Gastrocnemius medialis (tissue), 4 donors: ENCODE measurements around the gene GAL3ST3. TPM values are rescaled to one million over a fixed set of nuclear protein-coding genes. Genes with fewer than 3 reads are reported as not detected.
A peak's percentile ranks its signal among the peaks of the same experiment; 100 is the strongest.

Experiments
- ATAC-seq, 2 donors: fragments of 150-250 bp; one replicate each; pipeline ENCODE4 v1.9.1; 2016
- DNase-seq, 2 donors: peaks; one replicate each; pipeline ENCODE4 v3.0.0-alpha.2; 2019
- H3K27ac ChIP-seq, 4 donors: fragments of 200-600 bp; sonication (generic); 1 replicate in 1 of 4; 2 replicates in 3 of 4; pipeline ENCODE4 v1.5.1; 2016 to 2018; ENCODE audit warnings: mild to moderate bottlenecking in 2 of 4, moderate library complexity in 1 of 4
- H3K27me3 ChIP-seq, 3 donors: fragments of 200-600 bp; sonication (generic) in 2 of 3; 1 replicate in 1 of 3; 2 replicates in 2 of 3; pipeline versions ENCODE4 v1.5.1 to v1.6.0; 2016 to 2019; ENCODE audit warnings: mild to moderate bottlenecking in 1 of 3, moderate library complexity in 1 of 3
- H3K36me3 ChIP-seq, 2 donors: fragments of 200-600 bp; sonication (generic) in 1 of 2; one replicate each; pipeline ENCODE4 v1.5.1; 2017 to 2018
- H3K4me1 ChIP-seq, 2 donors: fragments of 200-600 bp; sonication (generic) in 1 of 2; one replicate each; pipeline ENCODE4 v1.5.1; 2016 to 2017; ENCODE audit warnings: mild to moderate bottlenecking in 2 of 2
- H3K4me3 ChIP-seq, 4 donors: fragments of 200-600 bp; sonication (generic) in 3 of 4; 1 replicate in 1 of 4; 2 replicates in 3 of 4; pipeline ENCODE4 v1.5.1; 2016 to 2019; ENCODE audit warnings: mild to moderate bottlenecking in 2 of 4
- H3K9me3 ChIP-seq, 3 donors: fragments of 200-600 bp; sonication (generic) in 2 of 3; 1 replicate in 1 of 3; 2 replicates in 2 of 3; pipeline ENCODE4 v1.5.1; 2016 to 2019
- POLR2A ChIP-seq, 2 donors: fragments of 450-650 bp; IDR thresholded peaks; one replicate each; pipeline ENCODE4 v1.6.1; 2017; ENCODE audit warnings: antibody characterized with exemption in 2 of 2, mild to moderate bottlenecking in 2 of 2, moderate library complexity in 2 of 2
- in situ Hi-C, 4 donors: fragments of 200-750 bp; cut with MboI; loops; one replicate each; pipeline versions ENCODE4 v1.15.0 to v1.8.0; 2017; ENCODE audit warnings: low sequenced_read_pairs in 4 of 4
- intact Hi-C: fragments of 100-400 bp; cut with DNase I; formaldehyde crosslinking; loops from one replicate; pipeline ENCODE4 v1.15.1; 2023; ENCODE audit warnings: low total_unique reads
- total RNA-seq, 4 donors: library from RNA; depleted of rRNA; stranded (reverse); fragments of >200 nt; gene quantifications; one replicate each; pipeline versions ENCODE4 v1.1.0 to v1.2.3, GENCODE V29; 2016
- TF ChIP-seq, protein P1 (sequence below), 5 experiments: fragments of 450-650 bp in 3 of 5; fragments of 200-600 bp in 2 of 5; sonication (generic) in 2 of 5; IDR thresholded peaks in 4 of 5; conservative IDR thresholded peaks in 1 of 5; 1 replicate in 4 of 5; 2 replicates in 1 of 5; pipeline ENCODE4 v1.5.1; 2016 to 2019; ENCODE audit warnings: antibody characterized with exemption in 5 of 5, mild to moderate bottlenecking in 3 of 5, moderate library complexity in 3 of 5

The GAL3ST3 gene
- total RNA-seq, 4 donors from 2014 or later = 0.12 TPM; not detected in 3

DNA sequence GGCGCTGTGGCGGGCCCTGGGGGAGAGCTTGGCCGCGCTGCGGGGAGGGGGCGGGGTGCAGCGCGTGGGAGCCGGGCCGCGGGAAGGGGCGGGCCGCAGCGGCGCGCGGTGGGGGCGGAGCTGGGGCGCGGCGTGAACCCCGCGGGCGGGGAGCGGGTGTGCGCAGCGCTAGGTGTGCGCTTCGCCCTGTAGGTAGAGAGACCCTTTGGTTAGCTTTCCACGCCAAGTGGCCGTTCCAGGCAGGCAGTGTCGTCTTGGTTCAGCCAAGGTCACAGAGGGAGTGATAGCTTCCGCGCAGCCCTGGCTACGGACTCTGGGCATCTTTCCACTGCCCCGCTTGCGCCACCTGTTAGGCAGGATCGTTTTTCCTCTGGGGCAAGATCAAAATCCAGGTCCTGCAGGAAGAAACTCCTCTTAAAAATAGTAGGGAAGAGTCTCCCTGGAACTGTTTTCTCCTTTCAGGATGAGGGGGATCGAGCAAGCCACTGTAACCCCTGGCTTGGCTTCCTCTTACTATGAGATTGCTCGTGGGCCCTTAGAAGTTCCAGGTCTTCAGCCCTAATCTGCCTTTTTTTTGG lies 46.2 kb downstream of the GAL3ST3 start:
- H3K4me1 ChIP-seq = peaks cover 29 to 45% of the 10 kb centered on the region in 2 donors
- intact Hi-C loops (loop anchor here (1.0 to 5.0 kb wide), 6 partner anchors 41 to 340 kb away; partner anchors contain the start of genes C11orf68, DRAP1, FIBP and RELA), in situ Hi-C loops (no loop called here)
- peaks cover 2 to 52% of the 10 kb centered on the region in 2 donors for H3K36me3 ChIP-seq
- H3K4me3 ChIP-seq = peak overlapping the region; percentile 80 to 97 (median 84)
- ATAC-seq = peak; percentile 75 to 78
- TF ChIP-seq POLR2A (IDR thresholded peaks at IDR 0.05) = peak; percentile 9 to 12
- TF ChIP-seq, protein P1, sequence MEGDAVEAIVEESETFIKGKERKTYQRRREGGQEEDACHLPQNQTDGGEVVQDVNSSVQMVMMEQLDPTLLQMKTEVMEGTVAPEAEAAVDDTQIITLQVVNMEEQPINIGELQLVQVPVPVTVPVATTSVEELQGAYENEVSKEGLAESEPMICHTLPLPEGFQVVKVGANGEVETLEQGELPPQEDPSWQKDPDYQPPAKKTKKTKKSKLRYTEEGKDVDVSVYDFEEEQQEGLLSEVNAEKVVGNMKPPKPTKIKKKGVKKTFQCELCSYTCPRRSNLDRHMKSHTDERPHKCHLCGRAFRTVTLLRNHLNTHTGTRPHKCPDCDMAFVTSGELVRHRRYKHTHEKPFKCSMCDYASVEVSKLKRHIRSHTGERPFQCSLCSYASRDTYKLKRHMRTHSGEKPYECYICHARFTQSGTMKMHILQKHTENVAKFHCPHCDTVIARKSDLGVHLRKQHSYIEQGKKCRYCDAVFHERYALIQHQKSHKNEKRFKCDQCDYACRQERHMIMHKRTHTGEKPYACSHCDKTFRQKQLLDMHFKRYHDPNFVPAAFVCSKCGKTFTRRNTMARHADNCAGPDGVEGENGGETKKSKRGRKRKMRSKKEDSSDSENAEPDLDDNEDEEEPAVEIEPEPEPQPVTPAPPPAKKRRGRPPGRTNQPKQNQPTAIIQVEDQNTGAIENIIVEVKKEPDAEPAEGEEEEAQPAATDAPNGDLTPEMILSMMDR (IDR thresholded peaks at IDR 0.05 in 4 of 5, conservative IDR thresholded peaks at IDR 0.05 in 1 of 5) = no peak
- no peaks in the 10 kb centered on the region for H3K27me3 ChIP-seq
- H3K9me3 ChIP-seq = no peaks in the 10 kb centered on the region
- peak overlapping the region; percentile 91 to 99 (median 97) for H3K27ac ChIP-seq
- DNase-seq = peak; percentile 58 to 86

DNA sequence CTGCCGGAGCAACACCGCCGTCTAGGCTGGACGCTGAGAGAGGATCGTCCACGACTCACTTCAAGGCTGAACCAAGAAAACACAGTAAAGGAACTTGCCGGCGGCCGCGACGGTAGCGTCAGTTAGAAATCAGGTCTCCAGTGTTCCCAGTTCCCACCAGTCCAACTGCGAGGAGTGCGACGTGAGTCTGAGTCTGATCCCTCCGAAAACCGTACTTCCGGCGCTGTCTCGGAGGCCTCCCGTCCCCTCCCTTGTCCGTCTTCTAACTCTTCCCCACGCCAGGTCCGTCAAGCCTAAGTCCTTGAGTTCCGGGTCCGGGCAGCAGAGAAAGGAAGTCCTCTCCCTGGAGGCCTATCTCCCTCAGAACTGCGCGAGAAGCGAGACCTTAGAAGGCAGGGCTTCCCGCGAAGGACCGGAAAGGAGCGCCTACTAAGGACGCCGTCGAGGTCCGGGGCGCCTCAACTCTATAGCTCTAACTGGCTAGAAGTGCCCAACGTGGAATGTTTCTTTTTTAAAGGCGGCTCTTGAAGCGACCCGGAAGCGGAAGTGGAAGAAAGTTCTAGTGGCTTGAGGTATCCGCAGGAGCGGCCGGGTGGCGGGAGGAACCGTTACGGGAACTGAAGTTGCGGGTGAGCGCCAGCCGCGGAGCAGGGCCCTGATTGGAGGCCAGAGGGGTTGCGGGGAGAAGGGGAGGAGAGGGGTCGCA lies 46.9 kb downstream of the GAL3ST3 start, which contains the start of the genes BANF1 and EIF1AD:
BANF1 (plus strand) TSS at position 562 of the 706 bp plus-strand sequence. CDS start 748 bp downstream, outside the sequence.
EIF1AD (minus strand) TSS at position 216 of the 706 bp plus-strand sequence. CDS start 1,768 bp downstream, outside the sequence.
- intact Hi-C loops = loop anchor here (1.0 to 5.0 kb wide), 6 partner anchors 41 to 340 kb away; partner anchors contain the start of genes C11orf68, DRAP1, FIBP and RELA
- Histone ChIP-seq H3K4me1 (peaks cover 29 to 39% of the 10 kb centered on the region in 2 donors), H3K9me3 (no peaks in the 10 kb centered on the region), H3K36me3 (peaks cover 2 to 56% of the 10 kb centered on the region in 2 donors), H3K27me3 (no peaks in the 10 kb centered on the region), H3K27ac (peak within 1 kb of the TSS; percentile 91 to 99 (median 97)), H3K4me3 (peak within 1 kb of the TSS; percentile 80 to 97 (median 84))
- DNase-seq = peak; percentile 91 to 92
- in situ Hi-C loops = no loop called here
- TF ChIP-seq, protein P1 (IDR thresholded peaks at IDR 0.05 in 4 of 5, conservative IDR thresholded peaks at IDR 0.05 in 1 of 5) = no peak
- TF ChIP-seq POLR2A (IDR thresholded peaks at IDR 0.05) = peak; percentile 50 to 75
- peak; percentile 89 to 93 for ATAC-seq

DNA sequence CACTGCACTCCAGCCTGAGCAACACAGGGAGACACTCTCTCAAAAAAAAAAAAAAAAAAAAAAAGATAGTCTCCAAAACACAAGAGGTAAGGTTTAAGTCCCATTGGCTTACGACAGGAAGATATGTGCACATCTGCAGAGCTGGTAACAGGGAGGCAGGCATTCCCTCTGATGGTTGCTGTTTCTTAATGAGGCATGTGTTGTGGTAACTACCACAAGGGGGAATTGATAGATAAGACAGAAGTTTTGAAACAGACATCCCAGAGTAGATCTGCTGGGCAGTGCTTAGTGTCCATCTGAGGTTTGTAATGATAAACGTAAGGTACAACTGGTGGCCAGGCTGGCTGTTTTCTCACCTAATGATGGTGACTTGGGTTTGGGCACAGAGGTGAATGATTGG lies 51.7 kb downstream of the GAL3ST3 start:
- no peaks in the 10 kb centered on the region for H3K27me3 ChIP-seq
- peaks cover 0 to 32% of the 10 kb centered on the region in 2 donors for H3K36me3 ChIP-seq
- no peak for ATAC-seq
- peaks cover 12 to 14% of the 10 kb centered on the region in 2 donors for H3K4me1 ChIP-seq
- DNase-seq = no peak
- in situ Hi-C loops = loop anchor here (10.0 to 25.0 kb wide), 3 partner anchors 112 to 285 kb away; partner anchors contain the start of genes KAT5 (in 4 of the 4), RNASEH2C (in 2 of the 4) and FIBP (in 1 of the 4)
- intact Hi-C loops = no loop called here
- no peak overlapping the region for H3K27ac ChIP-seq
- no peaks in the 10 kb centered on the region for H3K9me3 ChIP-seq
- TF ChIP-seq, protein P1 (IDR thresholded peaks at IDR 0.05 in 4 of 5, conservative IDR thresholded peaks at IDR 0.05 in 1 of 5) = no peak
- no peak for TF ChIP-seq POLR2A (IDR thresholded peaks at IDR 0.05)
- H3K4me3 ChIP-seq = no peak overlapping the region

DNA sequence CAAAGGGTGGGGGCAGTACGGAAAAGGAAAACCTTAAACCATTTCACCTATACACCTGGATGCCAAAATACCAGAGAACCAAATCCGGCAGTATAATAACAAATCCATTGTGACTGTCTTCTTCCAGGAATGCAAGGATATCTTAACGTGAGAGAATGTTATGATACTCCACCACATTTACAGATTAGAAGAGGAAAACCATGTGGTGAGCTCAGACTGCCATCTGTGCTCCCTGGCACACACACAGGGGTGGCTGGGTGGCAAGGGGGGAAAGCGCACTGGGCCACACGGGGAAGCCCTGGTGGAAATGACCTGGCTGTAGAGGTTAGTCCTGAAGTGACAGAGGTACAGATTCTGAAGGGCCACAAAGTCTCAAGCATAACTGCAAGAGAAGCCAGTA lies 56.9 kb downstream of the GAL3ST3 start:
- TF ChIP-seq, protein P1 (IDR thresholded peaks at IDR 0.05 in 4 of 5, conservative IDR thresholded peaks at IDR 0.05 in 1 of 5) = no peak
- no peak for TF ChIP-seq POLR2A (IDR thresholded peaks at IDR 0.05)
- DNase-seq (no peak), ATAC-seq (no peak)
- intact Hi-C loops = no loop called here
- H3K36me3 ChIP-seq = no peaks in the 10 kb centered on the region
- no peak overlapping the region for H3K4me3 ChIP-seq
- in situ Hi-C loops = loop anchor here (10.0 to 25.0 kb wide), 3 partner anchors 107 to 280 kb away; partner anchors contain the start of genes KAT5 (in 4 of the 4), RNASEH2C (in 2 of the 4) and FIBP (in 1 of the 4)
- no peaks in the 10 kb centered on the region for H3K27me3 ChIP-seq
- no peaks in the 10 kb centered on the region for H3K4me1 ChIP-seq
- H3K9me3 ChIP-seq = no peaks in the 10 kb centered on the region
- H3K27ac ChIP-seq = no peak overlapping the region

Other genes starting within 250 kb of the GAL3ST3 start
- gene SNX32, start 215.2 kb downstream of the GAL3ST3 start, total RNA-seq = under 1 TPM in 1 of 4 donors, not detected in 3; 0.11 TPM
- 100 to 1,000 TPM; 153 to 371 (median 251) TPM for gene CFL1, start 191.0 kb downstream of the GAL3ST3 start, total RNA-seq
- gene MUS81, start 188.7 kb downstream of the GAL3ST3 start, total RNA-seq = 10 to 100 TPM; 26.4 to 44.9 (median 34.8) TPM
- gene EFEMP2, start 176.4 kb downstream of the GAL3ST3 start, total RNA-seq = 10 to 100 TPM; 20.6 to 24.1 (median 22.9) TPM
- under 1 TPM in 3 of 4 donors, not detected in 1; 0.20 to 0.49 (median 0.32) TPM for gene CTSW, start 169.3 kb downstream of the GAL3ST3 start, total RNA-seq
- gene FIBP, start 160.7 kb downstream of the GAL3ST3 start, total RNA-seq = 10 to 100 TPM; 39.6 to 79.3 (median 53.0) TPM
- gene CCDC85B, start 158.5 kb downstream of the GAL3ST3 start, total RNA-seq = 10 to 100 TPM; 25.4 to 81.3 (median 42.4) TPM
- gene FOSL1, start 148.8 kb downstream of the GAL3ST3 start, total RNA-seq = 1 to 10 TPM in 3 of 4 donors, under 1 TPM in 1; 0.36 to 9.3 (median 5.2) TPM
- gene C11orf68, start 130.1 kb downstream of the GAL3ST3 start, total RNA-seq = 10 to 100 TPM; 20.8 to 30.7 (median 23.9) TPM
- 100 to 1,000 TPM in 3 of 4 donors, 10 to 100 TPM in 1; 96.7 to 146 (median 110) TPM for gene DRAP1, start 129.7 kb downstream of the GAL3ST3 start, total RNA-seq
- gene TSGA10IP, start 103.7 kb downstream of the GAL3ST3 start, total RNA-seq = not detected
- 10 to 100 TPM; 12.0 to 55.2 (median 33.3) TPM for gene SART1, start 87.4 kb downstream of the GAL3ST3 start, total RNA-seq
- gene EIF1AD, start 47.0 kb downstream of the GAL3ST3 start, total RNA-seq = 10 to 100 TPM; 29.3 to 39.8 (median 35.4) TPM
- 100 to 1,000 TPM in 1 of 4 donors, 10 to 100 TPM in 3; 57.4 to 126 (median 72.1) TPM for gene BANF1, start 46.7 kb downstream of the GAL3ST3 start, total RNA-seq
- gene CST6, start 37.2 kb downstream of the GAL3ST3 start, total RNA-seq = 1 to 10 TPM in 2 of 4 donors, under 1 TPM in 1, not detected in 1; 0.71 to 6.0 (median 3.1) TPM
- not detected for gene CATSPER1, start 22.7 kb downstream of the GAL3ST3 start, total RNA-seq
- gene SF3B2, start 3.2 kb upstream of the GAL3ST3 start, total RNA-seq = 100 to 1,000 TPM in 3 of 4 donors, 10 to 100 TPM in 1; 92.9 to 186 (median 124) TPM
- 10 to 100 TPM in 3 of 4 donors, 1 to 10 TPM in 1; 6.6 to 20.4 (median 16.9) TPM for gene PACS1, start 21.1 kb upstream of the GAL3ST3 start, total RNA-seq
- 10 to 100 TPM; 28.4 to 58.7 (median 51.2) TPM for gene KLC2, start 208.5 kb upstream of the GAL3ST3 start, total RNA-seq
- 100 to 1,000 TPM in 3 of 4 donors, 10 to 100 TPM in 1; 96.0 to 194 (median 130) TPM for gene RAB1B, start 219.5 kb upstream of the GAL3ST3 start, total RNA-seq
- gene CNIH2, start 229.0 kb upstream of the GAL3ST3 start, total RNA-seq = not detected
- gene YIF1A, start 240.0 kb upstream of the GAL3ST3 start, total RNA-seq = 100 to 1,000 TPM; 106 to 137 (median 113) TPM
- gene TMEM151A, start 242.7 kb upstream of the GAL3ST3 start, total RNA-seq = not detected